OCI-M2 (cell line): ENCODE data around the gene NEXN.
"Not testable (repeated sequence)": the region's sequence is repeated elsewhere in the genome, so short reads cannot be mapped to it uniquely, and the experiment has no call there.

Experiments used
- DNase-seq: peaks from one replicate; lab custom pipeline; 2025; ENCODE audit not compliant: unreplicated experiment; lab: John Stamatoyannopoulos, UW

The NEXN gene

GRCh38 chr1:77958391-77958790 lies 70.0 kb downstream of the NEXN start:
- DNase-seq: no peak

- DNase-seq: no peak
Observed at GRCh38 chr1:77958850-77959249, 70.4 kb downstream of the NEXN start.

GRCh38 chr1:77961392-77961791 lies 73.0 kb downstream of the NEXN start:
- no peak for DNase-seq

GRCh38 chr1:77966291-77966690 lies 77.9 kb downstream of the NEXN start:
- no peak for DNase-seq

DNA sequence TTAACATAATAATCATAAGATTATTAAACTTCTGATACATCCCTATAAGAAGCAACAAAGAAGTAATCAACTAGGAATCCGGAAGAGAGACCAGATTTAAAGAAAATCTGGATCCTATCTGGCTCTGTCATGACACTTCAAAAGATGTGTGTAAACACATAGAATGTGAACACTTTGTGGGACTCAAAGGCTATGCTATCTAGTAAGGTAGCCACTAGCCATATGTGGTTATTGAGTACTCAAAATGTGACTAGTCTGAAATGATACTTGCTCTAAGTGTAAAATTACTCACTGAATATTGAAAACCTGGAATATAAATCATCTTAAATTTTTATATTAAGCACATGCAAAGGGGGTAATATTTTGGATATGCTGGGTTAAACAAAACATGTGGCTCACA lies 81.8 kb downstream of the NEXN start:
- DNase-seq: no peak

GRCh38 chr1:77972080-77972479 lies 83.7 kb downstream of the NEXN start:
- DNase-seq: no peak

- no peak for DNase-seq
Observed at GRCh38 chr1:77975386-77975785, 87.0 kb downstream of the NEXN start.

- DNase-seq: no peak
Observed at GRCh38 chr1:77975907-77976306, 87.5 kb downstream of the NEXN start.

- DNase-seq: no peak
Observed at GRCh38 chr1:77976433-77977076, 88.1 kb downstream of the NEXN start.

GRCh38 chr1:77977989-77978292 lies 89.5 kb downstream of the NEXN start:
- DNase-seq: no peak

DNA sequence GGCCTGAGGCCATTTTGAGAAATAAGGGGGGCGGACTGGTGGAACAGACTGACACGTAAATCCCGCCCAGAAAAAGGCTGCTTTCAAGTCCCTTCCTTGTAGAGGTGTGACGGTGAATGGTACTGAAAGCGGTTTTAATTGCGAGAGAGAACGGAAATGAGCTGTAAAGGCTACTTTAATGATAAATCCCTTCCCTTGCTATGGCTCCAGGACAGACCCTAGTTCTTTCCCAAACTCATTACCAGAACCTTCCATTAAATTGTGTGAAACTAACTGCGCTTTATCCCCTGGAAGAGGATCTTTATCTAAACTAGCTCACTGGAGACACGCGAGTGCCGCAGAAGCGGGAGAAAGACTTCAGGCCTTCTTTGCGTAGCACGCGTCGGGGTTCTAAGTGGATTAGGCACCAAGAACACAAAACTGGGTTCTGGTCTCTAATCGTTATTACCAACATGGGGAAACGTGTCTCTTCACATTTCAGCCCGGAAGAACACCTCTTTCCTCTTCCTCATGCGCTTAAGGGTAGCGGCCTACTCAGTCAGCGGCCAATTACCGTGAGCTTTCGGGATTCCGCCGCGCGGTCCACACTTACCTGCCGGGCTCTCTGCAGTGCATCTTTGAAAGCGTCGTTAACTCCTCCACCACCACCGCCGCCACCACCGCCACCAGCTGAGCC lies 90.0 kb downstream of the NEXN start:
- DNase-seq: no peak

DNA sequence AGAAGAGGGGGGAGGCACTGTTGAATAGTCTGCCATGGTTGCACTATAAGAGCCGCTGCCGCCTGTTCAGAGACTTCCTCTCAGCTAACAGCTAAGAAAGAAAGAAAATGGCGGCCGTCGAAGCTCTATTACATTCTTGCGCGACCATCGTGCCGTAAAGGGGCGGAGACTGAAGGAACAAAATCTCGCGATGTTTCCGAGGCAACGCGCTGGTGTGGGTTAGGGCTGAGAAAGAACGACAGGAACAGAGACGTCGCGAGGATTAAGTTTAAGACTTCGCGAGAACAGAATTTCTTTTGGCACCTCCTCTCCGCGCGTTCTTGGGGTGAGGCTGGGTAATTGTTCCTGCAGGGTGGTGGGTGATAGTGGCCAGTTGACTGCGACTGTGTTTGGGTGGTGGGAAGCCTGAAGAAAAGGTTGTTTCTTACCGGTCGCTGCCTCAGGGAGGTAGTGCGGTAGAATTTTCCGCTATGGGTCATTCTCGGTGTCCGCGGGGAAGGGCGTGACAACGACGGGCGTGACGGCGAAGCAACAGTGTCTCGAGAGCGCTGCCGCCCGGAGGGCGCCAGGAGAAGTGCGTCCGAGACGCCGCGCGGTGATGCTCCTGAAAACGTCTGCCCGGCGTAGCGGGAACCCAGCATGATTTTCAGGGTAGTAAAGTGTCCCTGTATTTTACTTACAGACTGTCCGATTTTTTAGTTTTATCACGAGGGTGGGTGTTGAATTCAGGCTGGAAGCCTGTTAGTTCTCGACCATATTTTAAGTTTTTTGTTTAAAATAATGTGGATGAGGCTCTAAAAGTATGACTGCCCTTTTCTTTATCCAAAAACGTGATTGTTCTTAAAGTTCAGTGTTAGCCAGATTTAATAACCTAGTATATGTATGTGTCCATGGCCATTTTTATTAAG lies 90.8 kb downstream of the NEXN start, which contains the start of gene FUBP1:
TSS of gene FUBP1 (minus strand) at position 104 of the 908 bp plus-strand sequence. CDS start at position 36, 68 bp downstream.
- DNase-seq: peak; percentile 68

DNA sequence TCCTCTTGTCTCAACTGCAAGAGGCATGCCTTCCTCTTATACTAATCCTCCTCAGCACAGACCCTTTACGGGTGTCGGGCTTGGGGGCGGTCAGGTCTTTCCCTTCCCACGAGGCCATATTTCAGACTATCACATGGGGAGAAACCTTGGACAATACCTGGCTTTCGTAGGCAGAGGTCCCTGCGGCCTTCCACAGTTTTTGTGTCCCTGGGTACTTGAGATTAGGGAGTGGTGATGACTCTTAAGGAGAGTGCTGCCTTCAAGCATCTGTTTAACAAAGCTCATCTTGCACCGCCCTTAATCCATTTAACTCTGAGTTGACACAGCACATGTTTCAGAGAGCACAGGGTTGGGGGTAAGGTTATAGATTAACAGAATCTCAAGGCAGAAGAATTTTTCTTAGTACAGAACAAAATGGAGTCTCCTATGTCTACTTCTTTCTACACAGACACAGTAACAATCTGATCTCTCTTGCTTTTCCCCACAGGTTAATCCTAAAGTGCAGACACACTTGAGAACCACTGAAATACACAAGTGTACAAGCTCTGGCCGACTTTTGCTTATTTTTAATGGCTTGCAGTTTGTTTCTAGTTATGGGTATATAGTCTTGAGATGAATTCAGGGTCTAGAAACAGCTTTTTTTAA lies 95.0 kb downstream of the NEXN start:
- not testable (repeated sequence) for DNase-seq

DNA sequence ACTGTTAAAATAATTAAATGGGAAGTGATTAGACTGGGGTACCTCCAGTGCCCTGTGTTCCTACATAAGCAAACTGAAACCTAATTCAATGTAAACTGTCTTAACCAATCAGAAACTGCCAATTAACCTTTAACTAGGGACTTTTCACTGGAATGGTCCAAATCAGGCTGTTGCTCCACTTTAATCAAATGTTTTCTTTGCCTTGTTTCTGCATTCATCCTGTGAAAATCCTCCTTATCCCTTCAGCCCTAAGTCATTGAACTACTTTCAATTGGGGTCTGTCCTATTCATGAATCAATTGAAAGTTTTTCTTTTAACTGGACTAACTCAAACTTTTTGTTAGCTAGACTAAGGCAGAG lies 95.6 kb downstream of the NEXN start:
- DNase-seq: no peak

- no peak for DNase-seq
Observed at GRCh38 chr1:77984629-77985028, 96.2 kb downstream of the NEXN start.

DNA sequence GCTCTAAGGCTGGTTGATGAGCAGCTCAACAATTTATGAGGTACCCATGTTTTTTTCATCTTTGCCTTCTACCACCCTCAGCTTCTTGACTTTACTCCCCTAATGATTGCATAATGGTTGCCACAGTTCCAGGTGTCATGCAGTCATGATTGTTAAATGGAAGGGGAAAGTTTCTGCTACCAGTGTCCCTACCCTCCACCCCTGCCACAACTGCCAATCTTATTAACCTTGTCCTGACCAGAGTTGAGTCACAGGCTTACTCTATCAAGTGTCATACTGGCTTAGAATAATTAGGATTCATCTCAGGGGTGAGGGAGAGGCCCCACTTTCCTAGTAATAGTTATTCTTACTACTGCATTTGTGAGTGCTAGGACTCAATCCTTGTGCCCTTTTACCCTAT lies 98.4 kb downstream of the NEXN start:
- DNase-seq: no peak

- no peak for DNase-seq
Observed at GRCh38 chr1:77987919-77988318, 99.5 kb downstream of the NEXN start.

DNA sequence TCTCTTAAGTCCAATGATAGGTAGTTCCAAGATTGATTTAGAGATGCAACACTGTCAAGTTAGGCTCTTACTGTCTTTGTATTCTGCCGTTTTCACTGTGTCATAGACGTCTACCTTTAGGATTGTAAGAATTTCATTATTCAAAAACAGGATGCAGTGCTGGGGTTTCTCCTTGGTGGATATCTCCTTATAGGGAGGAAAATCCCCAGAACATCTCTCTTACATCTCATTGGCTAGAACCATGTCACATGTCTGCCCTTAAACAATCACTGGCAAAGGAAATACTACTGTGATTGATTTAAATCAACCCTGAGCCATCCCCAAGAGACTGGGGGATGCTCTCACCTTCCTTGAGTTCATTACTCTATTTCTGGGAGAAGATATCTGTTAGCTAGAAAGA lies 101.3 kb downstream of the NEXN start:
- no peak for DNase-seq

- no peak for DNase-seq
Observed at GRCh38 chr1:77990629-77991204, 102.3 kb downstream of the NEXN start.

- no peak for DNase-seq
Observed at GRCh38 chr1:77991638-77992037, 103.2 kb downstream of the NEXN start.
